Measurements from ENCODE around the gene GTF2A1L.

DNA sequence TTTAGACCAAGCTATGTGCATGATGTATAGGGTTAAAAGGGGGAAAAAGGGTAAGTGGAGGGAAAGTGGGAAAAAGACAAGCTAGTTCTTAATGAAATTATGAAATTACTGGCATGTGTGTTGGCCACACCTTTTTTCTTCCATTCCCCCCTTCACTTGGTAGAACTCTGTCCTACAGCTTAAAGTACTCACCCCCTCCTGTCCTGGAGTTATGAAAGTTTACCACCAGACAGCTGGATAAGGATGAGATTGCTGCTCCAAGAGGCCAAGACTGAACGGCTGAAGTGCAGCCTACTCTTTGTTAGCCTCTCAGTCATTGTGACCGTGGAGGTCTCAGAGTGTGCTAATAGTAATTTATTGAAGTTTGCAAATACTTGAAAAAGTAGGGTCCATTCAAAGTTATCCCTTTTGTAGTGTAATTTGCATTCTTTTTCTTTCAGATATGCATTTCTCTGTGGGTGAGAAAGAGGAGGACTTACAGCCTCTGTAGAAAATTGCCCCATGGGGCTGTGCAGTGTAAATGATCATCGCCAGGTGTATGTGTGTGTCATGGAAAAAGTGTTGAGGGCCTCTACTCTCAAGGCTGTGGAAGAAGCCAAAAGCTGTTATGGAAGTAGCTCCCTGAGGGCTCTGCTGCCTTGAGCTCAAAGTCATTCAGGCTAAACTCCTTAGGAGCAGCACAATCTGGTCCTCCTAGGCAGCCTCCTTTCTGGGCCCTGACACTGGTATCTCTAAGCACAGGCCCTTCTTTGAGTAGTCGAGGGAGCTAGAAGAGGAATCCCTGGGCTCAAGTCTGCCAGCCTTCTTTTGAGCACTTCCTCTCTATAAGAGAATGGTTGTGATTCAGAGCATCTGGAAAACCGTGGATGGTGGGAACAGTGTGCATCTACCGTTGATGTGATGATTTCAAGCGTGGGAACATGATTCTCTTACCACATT, 91.7 kb downstream of the GTF2A1L start:
- TF ChIP-seq, protein P1, sequence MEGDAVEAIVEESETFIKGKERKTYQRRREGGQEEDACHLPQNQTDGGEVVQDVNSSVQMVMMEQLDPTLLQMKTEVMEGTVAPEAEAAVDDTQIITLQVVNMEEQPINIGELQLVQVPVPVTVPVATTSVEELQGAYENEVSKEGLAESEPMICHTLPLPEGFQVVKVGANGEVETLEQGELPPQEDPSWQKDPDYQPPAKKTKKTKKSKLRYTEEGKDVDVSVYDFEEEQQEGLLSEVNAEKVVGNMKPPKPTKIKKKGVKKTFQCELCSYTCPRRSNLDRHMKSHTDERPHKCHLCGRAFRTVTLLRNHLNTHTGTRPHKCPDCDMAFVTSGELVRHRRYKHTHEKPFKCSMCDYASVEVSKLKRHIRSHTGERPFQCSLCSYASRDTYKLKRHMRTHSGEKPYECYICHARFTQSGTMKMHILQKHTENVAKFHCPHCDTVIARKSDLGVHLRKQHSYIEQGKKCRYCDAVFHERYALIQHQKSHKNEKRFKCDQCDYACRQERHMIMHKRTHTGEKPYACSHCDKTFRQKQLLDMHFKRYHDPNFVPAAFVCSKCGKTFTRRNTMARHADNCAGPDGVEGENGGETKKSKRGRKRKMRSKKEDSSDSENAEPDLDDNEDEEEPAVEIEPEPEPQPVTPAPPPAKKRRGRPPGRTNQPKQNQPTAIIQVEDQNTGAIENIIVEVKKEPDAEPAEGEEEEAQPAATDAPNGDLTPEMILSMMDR (IDR thresholded peaks at IDR 0.05; ENCODE audit: insufficient read depth, low read depth, low read length): no peak
- TF ChIP-seq EZH2 (IDR thresholded peaks at IDR 0.05; ENCODE audit: insufficient read depth, low read length): no peak
